CD14-positive monocyte (primary cell): ENCODE measurements around the gene SPTLC2. TPM values are rescaled to one million over a fixed set of nuclear protein-coding genes. Genes with fewer than 3 reads are reported as not detected.

Experiments
- DNase-seq, 3 donors: peaks; one replicate each; pipeline ENCODE4 v3.0.0-alpha.2; 2011 to 2022
- H2AFZ ChIP-seq: 2 replicates; pipeline ENCODE4 v1.6.0; 2012; ENCODE audit warnings: mild to moderate bottlenecking, low read depth, low read length, inconsistent platforms; ENCODE audit not compliant: insufficient read depth, poor library complexity, severe bottlenecking
- H3K27ac ChIP-seq, 2 donors: 1 replicate in 1 of 2; 2 replicates in 1 of 2; pipeline ENCODE4 v1.5.1; 2012 to 2013; ENCODE audit warnings: low read length in 2 of 2, control low read depth in 1 of 2, inconsistent platforms in 1 of 2, low read depth in 1 of 2, mild to moderate bottlenecking in 1 of 2
- H3K27me3 ChIP-seq, 2 donors: one replicate each; pipeline versions ENCODE4 v1.6.0 to v1.6.1; 2011 to 2013; ENCODE audit warnings: low read length in 2 of 2; ENCODE audit not compliant: control insufficient read depth in 2 of 2, insufficient read depth in 2 of 2
- H3K36me3 ChIP-seq, 2 donors: replicated peaks in 1 of 2; 1 replicate in 1 of 2; 2 replicates in 1 of 2; pipeline versions ENCODE4 v1.5.1 to v1.6.1; 2012 to 2013; ENCODE audit warnings: low read length in 2 of 2, control low read depth in 1 of 2, inconsistent platforms in 1 of 2, mild to moderate bottlenecking in 1 of 2; ENCODE audit not compliant: insufficient read depth in 2 of 2, control insufficient read depth in 1 of 2
- H3K4me1 ChIP-seq, 2 donors: 1 replicate in 1 of 2; 2 replicates in 1 of 2; pipeline versions ENCODE4 v1.5.1 to v1.6.1; 2012 to 2013; ENCODE audit warnings: low read length in 2 of 2, control low read depth in 1 of 2, inconsistent platforms in 1 of 2, mild to moderate bottlenecking in 1 of 2, moderate library complexity in 1 of 2; ENCODE audit not compliant: insufficient read depth in 2 of 2, control insufficient read depth in 1 of 2
- H3K4me2 ChIP-seq: replicated peaks from 2 replicates; pipeline ENCODE3; 2012; ENCODE audit warnings: low read length, moderate library complexity, mild to moderate bottlenecking; ENCODE audit not compliant: poor library complexity, severe bottlenecking; ENCODE audit errors: extremely low read depth
- H3K4me3 ChIP-seq, 3 experiments: fragments of 200-600 bp in 1 of 3; sonication (generic) in 1 of 3; replicated peaks in 1 of 3; 1 replicate in 2 of 3; 2 replicates in 1 of 3; pipeline ENCODE4 v1.5.1; 2011 to 2013; ENCODE audit warnings: low read length in 3 of 3, mild to moderate bottlenecking in 3 of 3, control low read depth in 2 of 3, low read depth in 2 of 3, inconsistent platforms in 1 of 3, moderate library complexity in 1 of 3
- H3K79me2 ChIP-seq: 2 replicates; pipeline ENCODE4 v1.6.0; 2012; ENCODE audit warnings: mild to moderate bottlenecking, control low read depth, inconsistent platforms, low read length, moderate library complexity; ENCODE audit not compliant: insufficient read depth
- H3K9ac ChIP-seq: 2 replicates; pipeline ENCODE4 v1.6.0; 2017; ENCODE audit warnings: low read length, mild to moderate bottlenecking; ENCODE audit not compliant: insufficient read depth, poor library complexity, severe bottlenecking
- H3K9me3 ChIP-seq, 2 donors: replicated peaks in 1 of 2; 1 replicate in 1 of 2; 2 replicates in 1 of 2; pipeline versions ENCODE4 v1.5.1 to v1.6.1; 2012 to 2013; ENCODE audit warnings: low read length in 2 of 2, control low read depth in 1 of 2; ENCODE audit not compliant: control insufficient read depth in 1 of 2, insufficient read depth in 1 of 2
- H4K20me1 ChIP-seq: 2 replicates; pipeline ENCODE4 v1.6.0; 2012; ENCODE audit warnings: mild to moderate bottlenecking, low read length, control low read depth, moderate library complexity; ENCODE audit not compliant: insufficient read depth
- H3K27ac Mint-ChIP-seq, 7 donors: one replicate each; pipeline ENCODE4 v1.8.0; 2020; ENCODE audit warnings: mild to moderate bottlenecking in 7 of 7, mixed read lengths in 7 of 7, moderate library complexity in 6 of 7, inconsistent platforms in 2 of 7
- H3K27me3 Mint-ChIP-seq, 3 donors: one replicate each; pipeline ENCODE4 v1.8.0; 2021 to 2022; ENCODE audit warnings: low read depth in 3 of 3, mild to moderate bottlenecking in 3 of 3, mixed read lengths in 3 of 3, moderate library complexity in 3 of 3, inconsistent platforms in 1 of 3
- H3K36me3 Mint-ChIP-seq, 2 donors: one replicate each; pipeline ENCODE4 v1.8.0; 2020; ENCODE audit warnings: mixed read lengths in 2 of 2, inconsistent platforms in 1 of 2, mild to moderate bottlenecking in 1 of 2
- H3K4me1 Mint-ChIP-seq: one replicate; pipeline ENCODE4 v1.8.0; 2020; ENCODE audit warnings: mild to moderate bottlenecking, mixed read lengths
- H3K4me3 Mint-ChIP-seq, 2 donors: one replicate each; pipeline ENCODE4 v1.8.0; 2020; ENCODE audit warnings: mild to moderate bottlenecking in 2 of 2, mixed read lengths in 2 of 2, moderate library complexity in 1 of 2
- H3K9me3 Mint-ChIP-seq, 7 donors: one replicate each; pipeline ENCODE4 v1.8.0; 2020 to 2022; ENCODE audit warnings: mixed read lengths in 7 of 7, mild to moderate bottlenecking in 6 of 7, moderate library complexity in 6 of 7, inconsistent platforms in 2 of 7
- WGBS: methylation state at CpG from one replicate; pipeline ENCODE4 v1.1.5; 2013; ENCODE audit warnings: missing lambda C conversion rate; ENCODE audit not compliant: insufficient coverage; 5-methylcytosine and 5-hydroxymethylcytosine counted together
- intact Hi-C, 2 donors: fragments of 100-400 bp; cut with micrococcal nuclease; formaldehyde crosslinking; loops; one replicate each; pipeline versions ENCODE4 v1.15.0 to v1.15.1; 2023
- polyA plus RNA-seq, 3 donors: library from polyadenylated mRNA; depleted of rRNA in 1 of 3; unstranded in 2 of 3; stranded (reverse) in 1 of 3; fragments of 300-500 nt in 2 of 3; fragments of >200 nt in 1 of 3; fragmentation: Illumina TruSeq in 2 of 3; gene quantifications; 1 replicate in 2 of 3; 2 replicates in 1 of 3; pipeline ENCODE4 v1.2.3, GENCODE V29; 2012 to 2021
- TF ChIP-seq, protein P1 (sequence below): fragments of 200-600 bp; IDR thresholded peaks from one replicate; pipeline ENCODE4 v1.8.0; 2022; ENCODE audit warnings: antibody characterized with exemption, mild to moderate bottlenecking

Gene SPTLC2
- polyA plus RNA-seq, 3 donors: 38.1 to 81.9 (median 73.1) TPM

DNA sequence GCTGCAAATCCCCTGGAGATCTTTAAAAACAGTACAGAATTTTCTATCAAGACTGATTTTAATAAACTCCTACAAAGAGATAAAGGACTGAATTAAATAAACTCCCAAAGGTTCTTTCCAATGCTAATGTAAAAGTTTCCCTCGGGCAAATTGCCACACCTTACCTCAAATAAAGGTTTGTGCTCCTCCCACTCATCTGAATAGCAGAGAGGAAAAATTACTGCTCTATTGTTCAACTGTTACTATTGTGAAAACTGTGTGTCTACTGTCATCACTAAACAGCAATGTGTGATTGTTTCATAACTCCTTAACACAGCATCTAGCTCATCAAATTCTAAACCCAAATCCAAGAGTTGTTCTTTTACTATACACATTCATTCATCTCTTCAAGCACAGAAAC lies 3.2 kb downstream of the SPTLC2 start:
- Mint-ChIP-seq H3K27ac (peak overlapping the region in 6 of 7 donors; percentile 18 to 96 (median 76)), H3K36me3 (peaks cover 12 to 18% of the 10 kb centered on the region in 2 donors), H3K27me3 (peaks cover 0 to 2% (median 2%) of the 10 kb centered on the region in 3 donors), H3K4me1 (peaks cover 60% of the 10 kb centered on the region), H3K9me3 (peaks cover 0 to 3% (median 0%) of the 10 kb centered on the region in 7 donors), H3K4me3 (peak overlapping the region in 1 of 2 donors; percentile 94)
- no CpG with 5 or more reads among the region's 1 CpG for WGBS
- Histone ChIP-seq H3K27ac (peak overlapping the region in 1 of 2 donors; percentile 61), H3K36me3 (peaks cover 0 to 9% of the 10 kb centered on the region in 2 donors), H4K20me1 (peaks cover 74% of the 10 kb centered on the region), H3K9me3 (no peaks in the 10 kb centered on the region), H3K27me3 (no peaks in the 10 kb centered on the region), H3K4me1 (peaks cover 30 to 50% of the 10 kb centered on the region in 2 donors), H2AFZ (no peak overlapping the region), H3K4me3 (peak overlapping the region in 1 of 3 experiments; percentile 48), H3K9ac (no peak overlapping the region), H3K4me2 (peak overlapping the region; percentile 54), H3K79me2 (peaks cover 80% of the 10 kb centered on the region)
- intact Hi-C loops: loop anchor here (10.0 kb wide), 1 partner anchor 48 kb away; no protein-coding TSS in a partner anchor
- peak in 1 of 3 donors; percentile 22 for DNase-seq
- TF ChIP-seq, protein P1, sequence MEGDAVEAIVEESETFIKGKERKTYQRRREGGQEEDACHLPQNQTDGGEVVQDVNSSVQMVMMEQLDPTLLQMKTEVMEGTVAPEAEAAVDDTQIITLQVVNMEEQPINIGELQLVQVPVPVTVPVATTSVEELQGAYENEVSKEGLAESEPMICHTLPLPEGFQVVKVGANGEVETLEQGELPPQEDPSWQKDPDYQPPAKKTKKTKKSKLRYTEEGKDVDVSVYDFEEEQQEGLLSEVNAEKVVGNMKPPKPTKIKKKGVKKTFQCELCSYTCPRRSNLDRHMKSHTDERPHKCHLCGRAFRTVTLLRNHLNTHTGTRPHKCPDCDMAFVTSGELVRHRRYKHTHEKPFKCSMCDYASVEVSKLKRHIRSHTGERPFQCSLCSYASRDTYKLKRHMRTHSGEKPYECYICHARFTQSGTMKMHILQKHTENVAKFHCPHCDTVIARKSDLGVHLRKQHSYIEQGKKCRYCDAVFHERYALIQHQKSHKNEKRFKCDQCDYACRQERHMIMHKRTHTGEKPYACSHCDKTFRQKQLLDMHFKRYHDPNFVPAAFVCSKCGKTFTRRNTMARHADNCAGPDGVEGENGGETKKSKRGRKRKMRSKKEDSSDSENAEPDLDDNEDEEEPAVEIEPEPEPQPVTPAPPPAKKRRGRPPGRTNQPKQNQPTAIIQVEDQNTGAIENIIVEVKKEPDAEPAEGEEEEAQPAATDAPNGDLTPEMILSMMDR: no peak

DNA sequence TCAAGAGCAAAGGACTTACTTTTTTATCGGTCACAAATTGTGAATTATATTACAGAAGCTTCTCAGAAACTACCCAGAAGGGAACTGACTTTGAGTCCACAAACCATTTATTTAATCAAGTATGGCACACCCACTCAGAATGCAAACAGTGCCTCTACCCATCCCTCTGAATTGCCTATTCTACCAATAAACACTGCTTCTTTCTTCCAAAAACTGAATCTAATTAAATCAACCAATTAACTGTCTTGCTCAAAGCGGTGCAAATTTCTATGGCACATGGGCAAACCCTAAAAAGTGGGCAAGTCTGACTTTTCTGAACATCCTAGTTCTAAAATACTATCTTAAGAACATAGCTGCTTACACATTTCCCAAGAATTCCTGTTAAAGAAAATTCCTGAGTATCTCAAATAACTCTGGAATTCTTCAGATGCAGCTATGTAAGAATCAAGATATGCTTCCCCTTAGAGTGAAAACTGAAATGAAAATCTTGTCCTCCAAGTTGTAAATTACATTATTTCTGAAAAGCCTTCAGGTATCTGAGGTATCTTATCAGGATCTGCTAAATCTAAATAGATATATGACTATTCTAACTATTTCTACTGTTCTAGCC lies 4.3 kb downstream of the SPTLC2 start:
- no peak for DNase-seq
- H3K27me3 ChIP-seq: no peaks in the 10 kb centered on the region
- intact Hi-C loops: loop anchor here (10.0 kb wide), 1 partner anchor 47 kb away; no protein-coding TSS in a partner anchor
- Mint-ChIP-seq H3K4me1 (peaks cover 67% of the 10 kb centered on the region), H3K27me3 (peaks cover 0 to 2% (median 0%) of the 10 kb centered on the region in 3 donors), H3K9me3 (peaks cover 0 to 3% (median 0%) of the 10 kb centered on the region in 7 donors), H3K36me3 (peaks cover 12 to 18% of the 10 kb centered on the region in 2 donors), H3K4me3 (no peak overlapping the region), H3K27ac (peak overlapping the region in 4 of 7 donors; percentile 6 to 88 (median 22))
- H3K4me2 ChIP-seq: peak overlapping the region; percentile 4
- H4K20me1 ChIP-seq: peaks cover 85% of the 10 kb centered on the region
- H3K4me3 ChIP-seq: no peak overlapping the region
- H2AFZ ChIP-seq: no peak overlapping the region
- H3K27ac ChIP-seq: peak overlapping the region in 1 of 2 donors; percentile 61
- TF ChIP-seq, protein P1: no peak
- peaks cover 91% of the 10 kb centered on the region for H3K79me2 ChIP-seq
- H3K9ac ChIP-seq: no peak overlapping the region
- WGBS: 84% methylated on average over 2 of the region's 2 CpGs
- H3K36me3 ChIP-seq: peaks cover 0 to 9% of the 10 kb centered on the region in 2 donors
- no peaks in the 10 kb centered on the region for H3K9me3 ChIP-seq
- H3K4me1 ChIP-seq: peaks cover 35 to 56% of the 10 kb centered on the region in 2 donors
